ENCODE results near the gene ISCA2.
A peak's percentile ranks its signal among the peaks of the same experiment; 100 is the strongest.

Gene ISCA2

DNA sequence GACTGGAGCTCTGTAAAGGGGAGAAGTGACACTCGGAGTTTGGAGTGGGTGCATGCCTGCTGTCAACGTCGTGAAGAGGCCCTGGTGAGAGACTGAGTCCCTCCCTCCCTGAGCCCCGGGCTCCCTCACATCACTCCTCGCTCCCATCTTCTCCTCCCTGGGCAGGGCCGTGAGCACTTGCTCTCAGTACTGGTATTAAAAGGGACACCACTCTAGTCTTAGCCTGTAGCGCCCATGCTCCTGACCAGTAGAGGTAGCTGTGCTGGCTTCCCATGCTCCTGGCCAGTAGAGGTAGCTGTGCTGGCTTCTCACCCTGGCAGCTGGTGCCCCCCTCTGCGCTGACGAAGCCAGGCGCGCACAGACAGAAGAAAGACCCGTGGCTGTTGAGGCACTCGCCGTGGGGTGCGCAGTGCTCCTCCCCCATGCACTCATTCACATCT lies 14.7 kb downstream of the ISCA2 start:
- no peak for DNase-seq

GRCh38 chr14:74508844-74509428 lies 15.4 kb downstream of the ISCA2 start:
- no peak for DNase-seq

- DNase-seq = no peak
Measured at GRCh38 chr14:74509587-74510222, 16.1 kb downstream of the ISCA2 start.

DNA sequence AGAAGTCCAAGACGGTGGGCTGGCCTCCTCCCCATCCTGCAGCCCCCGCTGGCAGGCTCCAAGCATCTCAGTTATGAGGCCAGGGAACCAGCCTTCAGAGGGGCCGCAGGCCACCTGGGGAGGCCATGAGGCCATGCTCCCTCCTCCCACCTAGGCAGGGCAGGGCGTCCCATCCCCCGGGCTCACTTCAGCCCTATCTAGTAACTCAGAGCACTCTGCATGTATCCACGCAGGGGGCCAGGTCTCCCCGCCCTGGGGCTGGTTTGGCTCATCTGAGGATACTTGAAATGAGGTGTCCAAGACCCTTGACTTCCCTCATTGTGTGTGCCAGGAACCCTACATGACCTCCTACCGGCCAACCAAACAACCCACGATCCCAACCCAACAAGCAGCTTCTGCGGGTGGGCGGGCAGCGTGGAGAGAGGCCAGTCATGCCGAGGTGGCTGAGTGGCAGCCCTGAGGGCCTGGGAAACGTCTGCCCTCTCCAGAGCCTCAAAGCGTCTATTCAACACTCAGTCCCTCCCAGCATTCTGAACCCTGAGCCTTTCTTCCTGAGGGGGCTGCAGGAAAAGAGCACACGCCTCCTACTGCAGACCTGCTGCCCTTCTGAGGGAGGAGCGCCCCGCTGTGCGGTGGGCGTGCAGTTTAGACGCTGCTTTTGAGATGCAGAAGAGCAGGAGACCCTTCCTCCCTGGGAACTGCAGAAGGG lies 16.8 kb downstream of the ISCA2 start:
- DNase-seq = no peak

DNA sequence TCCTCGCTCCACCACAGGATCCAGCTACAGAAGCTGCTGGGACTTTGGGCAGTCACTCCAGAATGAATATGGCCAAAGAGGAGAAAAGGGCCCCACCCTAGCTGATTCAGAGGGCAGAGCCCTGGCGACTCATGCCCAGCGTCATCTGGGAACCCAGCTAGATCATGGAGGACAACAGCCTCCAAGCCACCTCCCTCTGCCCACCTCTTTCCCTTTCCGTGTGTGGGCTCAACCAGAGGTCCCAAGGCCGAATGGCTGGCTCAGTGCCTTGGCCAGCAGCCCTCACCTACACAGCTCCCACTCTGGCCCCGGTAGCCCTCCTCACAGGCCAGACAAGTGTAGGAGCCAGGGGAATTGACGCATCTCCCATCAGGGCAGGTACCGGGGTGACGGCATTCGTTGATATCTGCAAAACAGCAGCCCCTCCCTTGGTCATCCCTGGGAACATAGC lies 17.4 kb downstream of the ISCA2 start:
- no peak for DNase-seq

- DNase-seq = no peak
Measured at GRCh38 chr14:74511966-74512830, 18.6 kb downstream of the ISCA2 start.

DNA sequence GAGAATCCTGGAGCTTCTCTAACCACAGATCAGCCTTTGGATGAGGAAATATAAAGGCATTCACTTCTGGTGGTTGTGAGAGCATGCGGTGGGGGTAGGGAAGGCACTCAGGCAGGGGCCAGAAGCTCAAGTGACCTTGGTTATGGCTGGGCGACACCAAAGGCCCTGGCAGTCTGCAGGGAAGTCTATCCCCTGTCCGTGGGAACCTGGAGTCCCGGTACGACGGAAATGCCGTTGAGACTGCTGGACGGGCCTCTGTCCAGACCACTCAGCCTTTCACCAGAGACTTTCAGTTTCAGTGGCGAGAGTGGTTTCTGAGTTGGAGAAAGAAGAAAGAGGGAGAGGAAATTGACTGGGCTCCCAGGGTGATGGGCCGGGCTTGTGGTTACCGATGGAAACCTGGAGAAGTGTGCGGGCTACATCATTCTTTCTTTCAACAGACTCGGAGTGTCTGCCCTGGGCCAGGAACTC lies 20.9 kb downstream of the ISCA2 start:
- peak in 5 of 51 donors; percentile 8 to 30 (median 19) for DNase-seq

GRCh38 chr14:74515891-74516412 lies 22.4 kb downstream of the ISCA2 start:
- no peak for DNase-seq

GRCh38 chr14:74516451-74517160 lies 23.0 kb downstream of the ISCA2 start:
- no peak for DNase-seq

- no peak for DNase-seq
Measured at GRCh38 chr14:74517731-74518130, 24.2 kb downstream of the ISCA2 start.

DNA sequence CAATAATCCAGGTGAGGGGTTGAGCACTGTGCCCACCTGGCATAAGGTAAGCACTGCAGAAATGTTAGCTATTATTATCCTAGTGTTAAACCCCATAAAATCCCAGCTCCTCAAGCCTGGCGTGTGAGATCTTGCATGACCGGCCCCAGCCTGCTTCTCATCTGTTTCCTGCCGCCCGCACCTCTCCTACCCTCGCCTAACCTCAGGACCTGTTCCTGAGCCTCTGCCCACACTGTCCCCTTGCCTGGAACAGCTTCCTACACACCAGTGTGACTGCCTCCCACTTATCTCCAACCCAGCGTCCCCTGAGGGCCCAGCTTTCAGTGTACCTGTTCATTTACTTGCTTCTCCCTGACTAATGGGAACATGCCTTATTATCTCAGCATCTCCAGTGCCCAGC lies 24.7 kb downstream of the ISCA2 start:
- no peak for DNase-seq

GRCh38 chr14:74519316-74520074 lies 25.9 kb downstream of the ISCA2 start:
- no peak for DNase-seq

DNA sequence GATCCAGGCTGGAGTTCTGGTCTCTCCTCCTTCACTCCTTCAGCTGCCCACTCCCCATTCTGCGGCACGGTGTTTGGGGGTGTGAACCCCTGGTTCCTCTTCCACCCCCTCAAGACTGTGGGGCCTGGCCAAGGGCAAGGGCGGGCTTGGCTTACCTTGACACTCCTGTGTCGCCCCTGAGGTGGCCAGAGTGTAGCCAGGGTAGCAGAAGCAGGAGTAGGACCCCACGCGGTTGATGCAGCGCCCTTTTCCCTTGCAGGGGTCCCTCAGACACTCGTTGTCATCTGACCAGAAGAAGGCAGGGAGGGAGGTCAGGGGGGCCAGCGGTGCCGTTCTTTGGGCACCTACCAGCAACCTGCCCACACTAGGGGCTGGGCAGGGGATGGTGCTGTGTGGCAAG lies 28.2 kb downstream of the ISCA2 start:
- no peak for DNase-seq

GRCh38 chr14:74522740-74523139 lies 29.2 kb downstream of the ISCA2 start:
- no peak for DNase-seq

DNA sequence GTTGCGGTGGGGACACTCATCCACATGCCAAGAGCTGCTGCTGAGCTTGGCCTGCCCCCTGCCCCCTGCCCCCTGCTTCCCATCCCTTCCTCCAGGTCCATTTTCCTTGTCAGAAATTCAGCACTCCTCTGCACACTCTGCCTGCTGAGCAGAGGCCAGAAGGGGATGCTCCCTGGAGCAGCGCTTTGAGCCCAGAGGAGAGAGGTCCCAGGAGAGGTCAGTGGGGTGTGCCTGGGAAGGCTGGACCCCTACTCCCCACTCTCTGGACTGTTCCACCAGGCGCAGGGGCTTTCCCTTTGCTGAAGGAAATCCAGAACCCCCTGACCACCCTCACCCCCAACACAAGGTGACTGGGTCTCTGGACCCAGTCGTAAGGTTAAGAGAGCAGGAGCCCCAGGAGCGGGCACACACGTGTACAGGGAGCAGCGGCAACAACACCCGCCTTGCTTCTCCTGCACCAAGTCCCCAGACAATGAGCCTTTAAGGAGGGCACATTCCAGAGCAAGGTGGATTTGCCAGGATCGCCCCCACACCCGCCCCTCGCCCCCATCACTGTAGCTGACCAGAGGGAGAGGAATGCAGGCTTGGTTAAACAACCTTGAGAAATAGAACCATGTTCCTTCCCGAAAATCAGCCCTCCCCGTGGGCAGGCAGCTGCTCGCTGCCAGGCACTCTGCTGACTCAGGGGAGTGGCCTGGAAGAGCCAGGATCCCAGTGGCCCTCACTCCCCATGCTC lies 30.7 kb downstream of the ISCA2 start:
- no peak for DNase-seq

- DNase-seq = no peak
Measured at GRCh38 chr14:74524812-74525135, 31.2 kb downstream of the ISCA2 start.

- DNase-seq = no peak
Measured at GRCh38 chr14:74525361-74525851, 31.8 kb downstream of the ISCA2 start.

DNA sequence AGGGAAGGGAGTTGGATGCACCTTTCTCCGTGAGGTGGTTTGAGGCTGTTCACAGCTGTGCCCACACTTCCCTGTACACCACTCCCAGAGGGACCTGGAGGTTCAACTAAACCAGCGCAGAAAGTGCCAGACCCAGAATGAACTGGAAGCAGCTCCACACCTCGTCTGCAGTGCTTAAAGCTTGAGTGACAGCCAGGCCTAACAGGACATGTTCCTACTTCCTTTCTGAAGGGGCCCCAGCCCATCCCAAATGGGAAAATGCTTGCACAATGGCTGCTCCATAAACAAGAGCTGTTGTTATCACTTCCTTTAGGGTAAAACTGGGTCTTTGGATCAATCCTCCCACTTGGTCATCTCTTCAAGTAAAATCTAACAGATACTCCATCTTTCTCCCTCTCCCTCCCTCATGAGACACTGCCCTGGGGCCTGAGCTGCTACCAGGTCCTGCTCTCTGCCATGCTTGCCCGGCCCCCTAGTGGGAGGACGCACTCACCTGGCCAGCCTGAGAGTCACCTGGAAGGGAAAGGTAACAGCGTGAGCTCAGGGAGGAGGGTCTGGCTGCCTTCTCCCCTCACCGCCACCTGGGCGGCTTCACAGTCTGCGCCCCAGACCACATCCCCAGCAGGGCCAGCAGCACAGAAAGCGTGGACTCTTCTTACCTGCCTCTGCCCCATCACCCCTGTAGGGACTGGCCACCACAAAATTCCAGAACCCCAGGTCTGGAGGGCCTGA lies 33.5 kb downstream of the ISCA2 start:
- no peak for DNase-seq
